Measurements from ENCODE around the gene PRKG1.
"Not testable (repeated sequence)": the region's sequence is repeated elsewhere in the genome, so short reads cannot be mapped to it uniquely, and the experiment has no call there.

PRKG1 gene

GRCh38 chr10:52110576-52110975 is 1036.3 kb downstream of the PRKG1 start:
- no peak for DNase-seq

- DNase-seq = no peak
Measured at GRCh38 chr10:52111101-52111891, 1037.0 kb downstream of the PRKG1 start.

- no peak for DNase-seq
Measured at GRCh38 chr10:52115823-52116222, 1041.5 kb downstream of the PRKG1 start.

- no peak for DNase-seq
Measured at GRCh38 chr10:52119507-52119906, 1045.2 kb downstream of the PRKG1 start.

GRCh38 chr10:52121688-52122087 is 1047.4 kb downstream of the PRKG1 start:
- DNase-seq = no peak

- no peak for DNase-seq
Measured at GRCh38 chr10:52128056-52128683, 1053.9 kb downstream of the PRKG1 start.

- no peak for DNase-seq
Measured at GRCh38 chr10:52129410-52130178, 1055.3 kb downstream of the PRKG1 start.

- no peak for DNase-seq
Measured at GRCh38 chr10:52135101-52135500, 1060.8 kb downstream of the PRKG1 start.

- no peak for DNase-seq
Measured at GRCh38 chr10:52136921-52137320, 1062.6 kb downstream of the PRKG1 start.

GRCh38 chr10:52143338-52143737 is 1069.1 kb downstream of the PRKG1 start:
- DNase-seq = no peak

GRCh38 chr10:52145636-52146035 is 1071.3 kb downstream of the PRKG1 start:
- no peak for DNase-seq

GRCh38 chr10:52146766-52147165 is 1072.5 kb downstream of the PRKG1 start:
- no peak for DNase-seq

- no peak for DNase-seq
Measured at GRCh38 chr10:52170776-52171175, 1096.5 kb downstream of the PRKG1 start.

GRCh38 chr10:52172581-52172980 is 1098.3 kb downstream of the PRKG1 start:
- no peak for DNase-seq

- DNase-seq = no peak
Measured at GRCh38 chr10:52185256-52185655, 1111.0 kb downstream of the PRKG1 start.

- DNase-seq = no peak
Measured at GRCh38 chr10:52187521-52188258, 1113.4 kb downstream of the PRKG1 start.

- DNase-seq = no peak
Measured at GRCh38 chr10:52191049-52191448, 1116.8 kb downstream of the PRKG1 start.

- DNase-seq = no peak
Measured at GRCh38 chr10:52194191-52194590, 1119.9 kb downstream of the PRKG1 start.

- DNase-seq = no peak
Measured at GRCh38 chr10:52194716-52195115, 1120.4 kb downstream of the PRKG1 start.

GRCh38 chr10:52197098-52197497 is 1122.8 kb downstream of the PRKG1 start:
- DNase-seq = no peak

- DNase-seq = no peak
Measured at GRCh38 chr10:52198540-52198939, 1124.3 kb downstream of the PRKG1 start.

GRCh38 chr10:52204906-52205305 is 1130.6 kb downstream of the PRKG1 start:
- DNase-seq = not testable (repeated sequence)

- no peak for DNase-seq
Measured at GRCh38 chr10:52208365-52208764, 1134.1 kb downstream of the PRKG1 start.
